ENCODE results near the gene ME3.

ME3 gene

DNA sequence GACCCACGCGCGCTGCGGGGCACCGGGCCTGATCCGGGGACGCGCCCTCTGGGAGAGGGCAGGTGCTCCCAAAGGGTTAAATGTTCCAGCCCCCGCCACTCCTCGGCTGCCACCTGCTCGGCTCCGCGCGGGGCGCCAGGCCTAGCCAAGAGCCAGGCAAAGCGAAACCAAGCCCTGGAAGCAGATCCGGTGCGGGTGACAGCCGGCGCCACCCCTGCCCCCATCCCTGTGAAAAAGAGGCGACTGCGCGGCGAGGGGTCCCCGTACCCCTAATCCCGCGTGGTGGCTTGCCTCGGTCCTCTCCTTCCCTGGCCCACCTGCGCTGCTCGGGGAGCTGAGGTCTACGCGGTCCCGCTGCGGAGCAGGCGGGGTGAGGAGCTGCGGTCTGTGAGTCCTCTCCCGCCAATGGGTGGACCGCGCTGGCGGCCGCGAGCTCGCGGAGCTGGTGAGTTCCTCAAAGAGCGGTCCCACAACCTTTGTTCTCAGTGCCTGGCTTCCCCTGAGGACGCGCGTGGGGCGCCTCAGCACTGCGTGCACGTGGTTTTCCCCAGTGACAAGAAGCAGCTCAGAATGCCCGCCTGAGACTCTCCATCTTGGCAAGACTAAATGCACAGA, at the start of gene ME3:
Gene ME3, minus strand, starts transcription at position 610 of the 615 bp plus-strand sequence.
- peak; percentile 41 for DNase-seq

DNA sequence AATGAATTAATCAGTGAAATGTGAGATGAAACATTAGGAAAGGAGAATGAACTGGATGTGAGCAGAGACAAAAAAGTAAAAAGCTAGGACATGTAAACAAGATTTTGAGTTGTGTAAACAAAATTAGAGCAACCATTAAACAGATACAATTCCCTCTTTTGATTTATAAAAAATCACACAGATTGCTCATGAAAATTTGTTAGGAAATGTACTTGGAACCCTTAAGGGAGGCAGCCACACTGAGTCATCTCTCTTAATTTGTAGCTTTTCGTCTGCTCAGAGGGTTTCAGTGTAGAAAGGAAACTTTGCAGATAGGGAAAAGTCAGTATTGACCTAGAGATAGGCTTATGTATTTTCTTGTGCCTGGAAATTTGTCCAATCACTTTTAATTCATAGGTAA, 49.6 kb upstream of the ME3 start:
- DNase-seq = no peak

DNA sequence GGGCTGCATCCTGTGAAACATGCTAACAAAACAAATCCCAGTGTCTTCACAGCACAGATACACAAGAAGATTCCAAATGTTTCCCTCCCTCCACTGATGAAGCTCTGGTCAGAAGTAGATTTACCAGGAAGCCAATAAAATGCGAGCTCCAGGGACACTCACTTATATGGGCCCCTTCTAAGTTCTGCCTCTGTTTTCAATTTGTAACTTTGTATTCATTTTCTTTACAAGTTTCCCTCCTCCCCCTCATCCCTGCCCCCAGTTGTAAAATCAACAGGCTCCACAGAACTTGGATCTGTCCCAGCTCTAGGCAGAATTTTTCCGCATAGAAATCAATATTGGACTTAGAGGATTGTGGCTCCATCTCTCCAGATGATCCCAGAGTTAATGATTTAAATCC, 48.1 kb upstream of the ME3 start:
- no peak for DNase-seq

DNA sequence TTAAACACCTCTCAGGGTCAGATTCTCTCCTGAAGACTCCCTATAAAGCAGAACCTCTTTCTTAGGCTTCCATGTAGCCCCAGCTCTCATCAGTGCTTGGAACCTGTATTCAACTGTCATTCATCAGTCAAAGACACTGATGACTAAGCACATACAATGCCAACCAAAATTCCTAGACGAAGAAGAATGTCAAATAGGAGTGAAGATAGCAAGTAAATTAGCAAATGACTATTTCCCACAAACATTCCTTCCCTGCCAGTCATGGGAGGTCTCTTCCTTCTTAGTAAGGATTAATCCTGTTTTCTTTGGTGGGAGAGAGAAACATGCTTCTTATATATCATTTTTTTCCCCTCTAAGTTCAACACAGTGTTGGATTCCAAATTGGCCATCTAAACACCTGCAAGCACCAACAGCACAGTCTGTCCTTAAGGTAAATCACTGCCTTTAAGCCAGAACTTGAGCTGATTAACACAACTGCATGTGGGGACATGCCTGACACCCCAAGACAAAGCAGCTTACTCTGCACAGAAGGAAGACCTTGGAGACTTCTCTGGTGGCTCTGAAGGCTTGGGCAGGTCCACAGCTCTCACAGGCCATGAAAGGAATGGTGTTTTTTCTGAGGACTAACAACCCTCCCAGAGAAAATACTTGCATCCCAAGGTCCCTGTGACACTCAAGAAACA, 47.5 kb upstream of the ME3 start:
- DNase-seq = peak; percentile 4

DNA sequence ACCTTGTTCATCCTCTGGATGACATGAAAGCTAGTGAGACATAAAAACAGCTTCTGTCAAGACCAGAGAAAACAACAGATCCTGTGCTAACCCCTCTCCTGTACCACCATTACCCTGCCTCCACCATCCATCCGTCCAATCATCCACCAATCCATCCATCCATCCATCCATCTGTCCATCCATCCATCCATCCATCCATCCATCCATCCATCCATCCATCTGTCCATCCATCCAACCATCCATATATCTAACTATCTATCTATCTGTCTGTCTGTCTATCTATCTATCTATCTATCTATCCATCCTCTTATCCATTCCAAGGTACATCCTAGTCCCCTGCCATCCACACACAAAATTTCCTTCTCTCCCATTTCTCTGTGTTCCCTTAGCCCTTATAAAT, 46.6 kb upstream of the ME3 start:
- DNase-seq = no peak

DNA sequence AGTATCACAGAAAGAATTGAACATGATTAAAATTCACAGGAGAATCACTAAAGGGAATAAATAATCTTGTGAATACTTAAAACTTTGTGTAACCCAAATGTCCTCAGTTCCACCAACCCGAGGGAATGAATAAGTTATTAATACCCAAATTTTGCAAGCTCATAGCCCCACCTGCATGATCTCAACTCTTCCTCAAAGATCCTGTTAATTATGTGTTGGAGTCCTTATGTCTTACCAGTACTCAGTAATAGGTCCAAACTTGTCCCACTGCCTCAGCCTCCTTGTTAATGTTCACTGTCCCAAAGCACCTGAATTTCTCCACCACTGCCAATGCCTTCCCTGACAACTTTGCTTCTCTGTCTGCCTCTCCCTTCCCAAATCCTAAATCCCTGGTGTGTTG, 46.1 kb upstream of the ME3 start:
- no peak for DNase-seq

DNA sequence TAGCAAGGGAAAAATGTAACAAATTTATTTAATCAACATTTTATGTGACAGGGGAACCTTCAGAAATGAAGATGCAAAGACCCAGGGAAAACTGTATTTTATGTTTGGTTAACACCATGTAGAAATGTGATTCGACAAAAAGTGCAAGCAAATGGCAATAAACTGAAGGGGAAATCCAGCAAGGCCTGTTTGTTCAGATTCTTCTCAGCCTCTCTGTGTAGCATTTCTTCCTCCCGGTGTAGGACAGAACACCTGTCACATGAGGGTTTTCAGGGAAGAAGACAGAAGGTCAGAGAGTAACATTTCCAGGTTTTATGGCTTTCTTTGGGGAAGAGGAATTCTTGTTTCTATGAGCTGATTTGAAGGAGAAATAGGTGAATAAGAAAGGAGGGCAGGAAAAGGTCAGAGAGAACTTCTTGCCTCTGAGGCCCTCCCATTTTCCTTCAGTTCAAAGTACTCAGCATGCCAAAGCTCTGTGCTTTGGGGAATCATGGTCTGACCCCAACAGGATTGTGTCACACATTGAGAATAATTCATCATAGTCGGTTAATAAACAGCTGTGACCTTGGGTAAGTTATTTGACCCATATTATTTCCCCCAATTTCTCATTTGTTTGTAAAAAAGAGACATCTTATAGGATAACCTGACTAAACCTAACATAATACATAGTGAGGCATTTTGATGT, 45.5 kb upstream of the ME3 start:
- no peak for DNase-seq

DNA sequence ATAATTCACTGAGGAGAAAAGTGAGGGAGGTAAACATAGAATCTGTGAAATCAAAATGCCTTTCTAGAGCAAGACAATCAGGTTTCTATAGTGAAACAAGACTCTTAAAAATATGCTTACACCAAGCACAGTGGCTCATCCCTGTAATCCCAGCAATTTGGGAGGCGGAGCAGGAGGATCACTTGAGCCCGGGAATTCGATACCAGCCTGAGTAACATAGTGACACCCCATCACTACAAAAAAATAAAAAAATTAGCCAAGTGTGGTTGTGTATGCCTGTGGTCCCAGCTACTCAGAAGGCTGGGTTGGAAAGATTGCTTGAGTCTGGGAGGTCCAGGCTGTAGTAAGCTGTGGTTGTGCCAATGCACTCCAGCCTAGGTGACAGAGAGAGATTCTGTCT, 43.2 kb upstream of the ME3 start:
- DNase-seq = no peak

DNA sequence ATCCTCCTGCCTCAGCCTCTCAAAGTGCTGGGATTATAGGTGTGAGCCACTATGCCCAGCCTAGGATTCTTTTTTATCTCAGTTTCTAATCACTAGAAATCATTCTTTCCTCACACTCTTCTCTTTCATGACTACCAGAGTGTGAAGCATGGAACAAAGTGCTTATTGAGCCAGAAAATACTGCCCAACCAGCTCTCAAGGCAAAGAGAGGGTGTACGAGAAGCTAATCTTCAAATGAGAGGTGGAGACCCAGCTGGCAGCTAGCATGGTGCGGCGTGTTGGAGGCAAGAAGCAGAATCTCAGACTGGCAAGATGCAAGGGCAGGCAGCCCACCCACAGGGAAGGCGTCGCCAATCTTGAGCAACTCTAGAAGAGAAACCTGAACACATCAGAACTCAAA, 41.1 kb upstream of the ME3 start:
- no peak for DNase-seq

DNA sequence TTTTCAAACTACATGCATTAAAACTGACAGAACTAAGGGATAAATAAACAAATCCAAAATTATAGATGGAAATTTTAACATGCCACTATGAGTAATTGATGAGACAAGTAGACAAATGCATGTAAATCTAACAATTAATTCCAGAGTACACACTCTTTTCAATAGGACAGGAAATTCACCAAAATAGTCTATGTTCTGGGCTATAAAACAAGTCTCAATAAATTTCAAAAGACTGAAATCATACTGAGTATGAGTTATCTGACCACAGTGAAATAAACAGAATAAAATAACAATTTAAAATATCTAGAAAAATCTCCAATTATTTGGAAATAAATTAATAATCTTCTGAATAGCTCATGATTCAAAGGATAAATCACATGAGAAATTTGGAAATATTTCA, 38.5 kb upstream of the ME3 start:
- DNase-seq = no peak

DNA sequence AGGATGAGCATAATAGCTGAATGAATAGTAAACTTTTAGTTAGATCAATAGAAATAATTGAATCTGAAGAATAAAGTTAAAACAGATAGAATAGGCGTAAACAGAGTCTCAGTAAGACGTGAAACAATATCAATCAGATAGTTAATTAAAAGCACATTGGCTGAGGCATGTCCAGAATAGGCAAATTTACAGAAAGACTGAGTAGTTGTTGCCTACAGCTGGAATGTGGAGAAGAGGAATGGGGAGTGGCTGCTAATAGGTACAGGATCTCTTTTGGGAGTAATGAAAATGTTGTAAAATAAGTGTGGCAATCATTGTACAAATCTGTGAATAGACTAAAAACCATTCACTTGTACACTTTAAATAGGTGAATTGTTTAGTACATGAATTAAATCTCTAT, 36.3 kb upstream of the ME3 start:
- DNase-seq = no peak

DNA sequence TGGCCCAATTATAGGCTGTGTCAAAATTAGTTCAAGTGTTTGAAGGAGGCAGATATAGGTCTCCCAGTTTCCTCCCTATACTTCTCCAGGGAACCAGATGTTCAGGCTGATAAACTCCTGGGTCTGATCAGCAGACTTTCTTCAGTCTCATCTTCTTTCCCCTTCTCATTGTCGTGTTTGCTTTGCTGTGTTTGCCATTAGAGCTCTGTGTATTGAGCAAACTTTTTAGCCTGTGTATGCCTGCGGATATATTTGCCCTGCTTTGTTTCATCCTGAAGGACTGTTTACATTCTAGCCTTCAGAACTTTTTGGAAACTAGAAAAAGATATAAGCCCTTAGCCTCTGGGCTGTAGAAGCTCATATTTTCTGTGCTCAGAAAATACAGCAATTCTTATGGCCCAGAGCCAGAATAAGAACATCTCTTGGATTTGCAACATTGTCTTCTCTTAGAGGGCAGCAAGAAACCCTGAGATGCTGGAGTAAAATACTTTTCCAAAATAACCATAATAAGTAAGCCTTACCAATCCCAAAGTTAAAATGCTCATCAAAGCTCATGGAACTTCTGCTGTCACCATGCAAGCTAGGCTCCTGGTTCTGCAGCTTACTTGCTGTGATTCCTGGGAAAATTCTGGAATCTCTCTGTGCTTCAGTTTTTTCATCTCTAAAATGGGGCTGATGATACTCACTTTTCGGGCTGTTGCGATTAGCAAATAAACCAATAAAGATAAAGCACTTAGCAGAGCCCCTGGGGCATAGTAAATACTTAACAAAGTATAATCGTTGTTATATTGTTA, 34.1 kb upstream of the ME3 start:
- DNase-seq = no peak

DNA sequence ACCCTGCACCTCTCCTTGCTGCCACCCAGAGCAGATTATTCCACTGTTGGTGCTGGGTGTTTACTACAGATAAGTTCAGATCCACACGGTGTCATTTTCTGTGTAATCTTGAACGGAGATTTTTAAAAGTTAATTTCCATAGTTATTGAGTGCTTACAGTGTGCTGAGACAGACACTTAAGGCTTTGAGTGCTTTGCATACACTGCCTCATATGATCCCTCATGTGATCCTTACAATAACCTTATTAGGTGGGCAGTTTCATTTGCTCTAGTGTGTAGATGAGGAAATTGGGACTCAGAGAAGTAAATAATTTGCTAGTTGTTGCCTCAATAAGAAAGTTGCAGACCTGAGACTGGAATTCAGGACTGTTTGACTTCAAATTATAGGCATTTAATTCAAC, 32.3 kb upstream of the ME3 start:
- DNase-seq = no peak

DNA sequence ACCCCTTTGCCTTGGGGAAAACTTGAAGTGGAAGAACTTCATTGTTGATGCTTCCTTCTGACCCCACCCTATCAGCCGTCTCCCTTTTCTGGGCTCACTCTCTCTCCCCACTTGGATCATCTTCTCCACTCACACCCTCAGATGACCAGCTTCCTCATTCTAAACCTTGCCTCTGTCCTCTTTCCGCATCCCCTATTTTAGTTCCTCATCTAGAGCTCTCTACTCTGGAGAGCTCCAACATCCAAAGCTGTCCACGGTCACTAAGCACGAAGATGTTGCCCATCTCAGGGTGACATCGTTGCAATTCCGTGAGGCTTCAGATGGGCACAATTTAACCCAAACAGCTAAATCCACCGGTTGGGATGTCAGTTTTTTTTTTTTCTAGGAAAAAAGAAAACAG, 31.6 kb upstream of the ME3 start:
- DNase-seq = no peak

DNA sequence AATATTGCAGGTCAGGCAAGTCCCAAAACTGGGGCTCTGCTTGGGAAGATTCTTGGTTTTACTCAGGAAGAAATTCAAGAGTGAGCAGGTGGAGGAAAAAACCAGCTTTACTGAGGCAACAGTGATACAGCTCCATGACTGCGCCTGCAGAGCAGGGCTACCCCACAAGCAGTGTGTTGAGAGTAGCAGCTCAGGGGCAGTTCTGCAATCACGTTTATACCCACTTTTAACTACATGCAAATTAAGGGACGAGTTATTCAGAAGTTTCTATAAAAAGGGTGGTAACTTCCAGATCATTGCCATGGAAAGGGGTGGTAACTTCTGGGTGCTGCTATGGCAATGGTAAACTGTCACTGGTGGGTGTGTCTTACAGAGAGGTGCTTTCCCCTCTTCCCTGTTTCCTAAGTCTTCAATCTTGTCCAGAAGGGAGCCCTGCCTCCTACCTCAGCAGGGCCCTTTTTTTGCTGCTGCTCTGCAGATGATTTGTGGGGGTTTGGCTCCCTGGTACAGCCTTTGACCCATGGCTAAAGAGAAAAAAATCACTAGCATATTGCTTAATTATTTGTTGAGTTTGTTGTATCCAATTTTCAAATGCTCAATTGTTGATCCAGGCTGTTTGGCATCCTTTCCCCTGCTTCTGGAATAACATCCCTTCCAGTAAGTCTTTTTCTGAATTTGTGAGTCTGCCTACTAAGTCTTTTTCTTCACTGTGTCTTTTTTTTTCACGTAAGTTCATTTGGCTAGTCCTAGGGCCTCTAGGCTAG, 30.0 kb upstream of the ME3 start:
- no peak for DNase-seq

DNA sequence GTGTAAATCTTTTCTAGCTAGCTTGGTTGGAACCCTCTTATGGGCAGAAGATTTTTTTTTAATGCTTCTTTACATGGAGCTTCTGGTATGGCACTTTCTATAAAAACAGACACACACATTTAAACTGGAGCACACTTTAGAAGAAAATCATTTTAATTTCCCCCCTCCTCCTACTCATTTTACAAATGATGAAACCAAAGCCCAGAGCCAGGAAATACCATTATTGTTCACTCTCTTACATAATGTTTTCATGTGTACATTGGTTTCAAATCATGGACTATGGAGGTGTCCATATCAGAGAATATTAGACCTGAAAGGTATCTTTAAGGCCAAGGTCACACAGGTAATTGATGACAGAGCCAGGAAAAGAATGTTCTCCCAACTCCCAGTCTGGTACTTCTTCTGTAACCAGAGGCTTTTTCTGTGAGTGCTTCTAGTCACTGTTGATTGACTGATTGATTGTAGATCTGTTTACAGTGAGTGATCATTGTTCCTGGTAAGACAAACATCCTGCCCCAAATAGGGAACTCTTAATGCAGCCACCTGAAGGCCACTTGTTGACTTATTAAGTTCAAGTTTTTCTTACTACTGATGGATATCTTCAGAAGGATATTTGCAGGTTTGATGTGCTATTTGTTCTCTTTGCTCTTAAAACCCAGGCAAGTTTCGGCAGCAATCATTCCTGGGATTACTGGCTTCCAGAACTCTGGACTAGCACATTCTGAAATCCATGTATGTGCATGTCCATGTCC, 26.8 kb upstream of the ME3 start:
- no peak for DNase-seq

DNA sequence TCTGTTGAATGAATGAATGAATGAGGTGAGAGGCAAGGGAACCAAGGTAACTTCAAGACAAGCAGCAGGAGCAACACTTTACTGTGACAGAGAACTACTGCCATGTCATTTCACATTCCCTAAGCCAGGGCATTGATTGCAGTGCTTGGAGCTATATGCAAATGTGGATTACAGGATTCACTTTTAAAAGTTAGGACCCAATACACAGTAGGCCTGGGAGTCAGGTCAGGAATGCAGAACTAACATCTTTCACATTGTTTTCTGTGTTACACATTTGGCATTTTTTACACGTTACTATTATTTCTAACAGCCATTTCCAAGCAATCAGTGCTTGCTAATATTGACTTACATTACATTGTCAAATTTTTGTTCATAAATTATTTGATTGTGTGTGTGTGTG, 26.2 kb upstream of the ME3 start:
- no peak for DNase-seq

DNA sequence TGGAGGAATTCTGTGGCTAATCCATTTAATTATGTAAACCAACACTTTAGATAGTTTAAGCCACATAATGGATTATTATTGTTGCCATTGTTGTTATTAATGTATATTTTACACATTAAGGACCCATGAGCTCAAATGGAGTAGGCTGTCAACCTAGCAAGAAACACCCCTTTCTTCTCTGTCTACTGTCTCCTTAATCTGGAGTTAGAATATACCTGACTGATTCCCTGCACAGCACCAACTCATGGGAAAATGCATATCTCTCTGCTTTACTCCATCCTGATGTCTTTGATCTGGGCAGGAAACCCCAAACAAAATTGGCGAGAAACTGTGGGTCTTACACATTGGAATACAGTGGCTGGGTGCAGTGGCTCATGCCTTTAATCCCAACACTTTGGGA, 24.0 kb upstream of the ME3 start:
- DNase-seq = no peak

DNA sequence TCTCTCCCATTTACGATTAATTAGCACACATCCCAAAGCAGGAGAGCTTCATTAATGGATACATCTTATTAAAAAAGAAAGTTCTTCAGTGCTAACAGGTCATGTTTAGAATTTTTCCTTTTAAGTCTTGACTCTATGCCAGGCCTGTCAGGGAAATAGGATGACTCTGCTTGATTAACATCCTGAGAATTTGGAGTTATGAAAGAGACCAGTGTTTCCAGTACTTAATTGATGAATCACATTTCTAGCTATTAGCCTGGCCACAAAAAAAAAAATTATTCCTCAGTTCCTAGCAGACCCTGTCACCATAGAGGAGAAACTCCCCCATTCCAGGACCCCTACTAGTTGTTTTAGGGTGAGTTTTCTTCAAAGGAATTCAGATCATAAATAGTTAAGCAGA, 23.6 kb upstream of the ME3 start:
- DNase-seq = no peak

DNA sequence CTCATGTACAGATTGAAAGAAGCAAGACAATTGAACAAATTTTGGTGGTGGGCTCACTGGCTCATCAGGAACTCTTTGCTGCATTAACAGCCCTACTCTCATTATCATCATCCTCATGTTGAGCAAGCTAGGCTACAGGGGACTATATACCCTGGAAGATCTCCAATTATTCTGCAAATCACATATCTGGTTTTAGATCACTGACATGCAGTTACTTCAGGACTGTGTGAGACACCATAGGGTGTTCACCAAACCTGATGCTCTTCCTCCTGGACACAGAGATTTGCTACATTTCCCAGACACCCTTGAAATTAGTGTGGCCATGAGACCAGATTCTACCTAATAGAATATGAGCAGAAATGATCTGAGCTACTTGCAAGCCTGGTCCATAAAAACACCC, 23.0 kb upstream of the ME3 start:
- no peak for DNase-seq

DNA sequence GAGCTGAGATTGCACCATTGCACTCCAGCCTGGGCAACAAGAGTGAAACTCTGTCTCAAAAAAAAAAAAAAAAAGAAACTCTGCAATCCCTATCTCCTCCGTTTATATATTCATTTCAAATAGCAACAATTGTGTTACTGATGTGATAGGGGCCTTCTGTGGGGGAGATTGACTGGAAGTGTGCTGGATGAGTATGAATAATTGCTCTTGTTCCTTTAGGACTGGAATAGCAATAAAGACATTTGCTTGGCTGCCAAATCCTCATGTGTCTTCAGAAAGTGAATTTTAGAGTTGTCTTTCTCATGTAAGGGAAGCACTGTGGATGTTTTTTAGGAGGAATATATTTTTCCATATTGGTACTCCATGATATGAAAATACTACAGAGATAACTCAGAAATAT, 21.1 kb upstream of the ME3 start:
- DNase-seq = no peak

DNA sequence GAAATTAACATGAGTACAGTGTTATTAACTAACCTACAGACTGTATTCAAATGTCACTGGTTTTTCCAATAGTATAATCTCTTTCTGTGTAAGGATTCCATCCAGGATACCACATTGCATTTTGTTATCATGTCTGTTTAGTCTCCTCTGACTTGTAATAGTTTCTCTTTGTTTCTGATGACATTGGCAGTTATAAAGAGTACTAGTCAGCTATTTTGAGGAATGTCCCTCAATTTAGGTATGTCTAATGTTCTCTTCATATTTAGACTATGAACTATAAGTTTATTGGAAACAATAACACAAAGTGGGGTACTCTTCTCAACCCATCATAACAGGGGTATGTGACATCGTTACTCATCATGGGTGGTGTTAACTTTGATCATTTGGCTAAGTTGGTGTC, 20.3 kb upstream of the ME3 start:
- no peak for DNase-seq

Data from NCI-H82 (cell line).